ENCODE results near the gene RSPH10B2.
"Not testable (repeated sequence)": the region's sequence is repeated elsewhere in the genome, so short reads cannot be mapped to it uniquely, and the experiment has no call there.

Gene RSPH10B2

DNA sequence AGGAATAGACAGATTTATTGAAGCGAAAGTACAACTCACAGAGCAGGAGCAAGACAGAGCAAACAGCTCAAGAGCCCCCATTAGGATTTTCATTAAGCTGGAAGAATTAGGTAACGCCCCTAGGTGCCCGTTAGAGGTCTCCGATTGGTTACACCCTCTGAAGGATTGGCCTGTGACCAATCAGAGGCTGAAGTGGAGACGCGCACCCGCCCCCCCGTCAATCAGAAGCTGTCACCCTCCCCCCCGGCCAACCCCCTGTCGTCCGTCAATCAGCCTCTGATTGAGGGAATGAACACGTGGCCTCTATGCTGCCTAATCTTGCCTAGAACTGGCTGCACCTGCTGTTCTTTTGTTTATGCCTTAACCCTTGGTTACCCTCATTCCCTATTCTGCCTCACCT lies 73.3 kb downstream of the RSPH10B2 start:
- H3K36me3 ChIP-seq (ENCODE audit: insufficient read depth, low read length); H3K4me3 ChIP-seq (ENCODE audit: low read length); H3K9me3 ChIP-seq (replicated peaks; ENCODE audit: low read length); H3K27me3 ChIP-seq (ENCODE audit: control insufficient read depth, insufficient read depth, low read length); H3K4me1 ChIP-seq (ENCODE audit: control insufficient read depth, insufficient read depth, low read length); H3K4me2 ChIP-seq (ENCODE audit: low read length); H3K9ac ChIP-seq (ENCODE audit: low read depth, low read length): not testable (repeated sequence)

DNA sequence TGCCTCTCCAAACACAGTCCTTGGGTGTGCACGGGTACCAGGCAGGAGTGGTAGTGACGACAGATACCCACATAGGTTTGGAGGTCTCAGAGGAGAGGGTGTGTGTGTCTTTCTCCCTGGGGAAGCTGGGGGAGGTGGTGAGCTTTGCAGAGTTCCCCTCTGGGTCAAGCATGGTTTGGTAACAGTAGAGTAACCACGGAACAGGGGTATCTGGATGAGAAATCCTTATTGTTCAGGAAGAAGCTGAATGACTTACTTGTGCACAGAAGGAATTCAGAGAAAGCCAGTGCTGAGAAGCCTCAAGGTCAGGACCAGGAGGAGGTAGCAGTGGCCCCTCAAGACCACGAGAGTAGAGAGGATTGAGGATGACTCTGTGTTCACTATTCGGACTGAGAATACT lies 75.7 kb downstream of the RSPH10B2 start:
- not testable (repeated sequence) for H3K27me3 ChIP-seq (ENCODE audit: control insufficient read depth, insufficient read depth, low read length); H3K9me3 ChIP-seq (replicated peaks; ENCODE audit: low read length); H3K4me1 ChIP-seq (ENCODE audit: control insufficient read depth, insufficient read depth, low read length); H3K9ac ChIP-seq (ENCODE audit: low read depth, low read length); H3K36me3 ChIP-seq (ENCODE audit: insufficient read depth, low read length); H3K4me2 ChIP-seq (ENCODE audit: low read length); H3K4me3 ChIP-seq (ENCODE audit: low read length)

DNA sequence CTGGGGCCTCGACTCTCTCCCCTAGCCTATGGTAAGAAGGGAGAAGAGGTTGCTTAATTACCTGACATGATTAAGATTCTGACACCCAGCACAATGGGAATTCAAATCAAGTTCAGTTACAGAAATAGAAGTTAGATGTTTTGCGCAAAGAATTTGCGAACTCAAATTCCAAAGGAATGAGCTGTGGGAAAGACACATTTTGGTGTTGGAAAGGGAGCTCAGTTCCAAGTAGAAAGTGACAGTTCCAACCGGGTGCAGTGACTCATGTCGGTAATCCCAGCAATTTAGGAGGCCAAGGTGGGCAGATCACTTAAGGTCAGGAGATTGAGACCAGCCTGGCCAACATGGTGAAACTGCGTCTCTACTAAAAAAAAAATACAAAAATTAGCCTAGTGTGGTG lies 76.1 kb downstream of the RSPH10B2 start:
- not testable (repeated sequence) for H3K4me3 ChIP-seq (ENCODE audit: low read length); H3K4me2 ChIP-seq (ENCODE audit: low read length); H3K36me3 ChIP-seq (ENCODE audit: insufficient read depth, low read length); H3K9ac ChIP-seq (ENCODE audit: low read depth, low read length); H3K9me3 ChIP-seq (replicated peaks; ENCODE audit: low read length); H3K27me3 ChIP-seq (ENCODE audit: control insufficient read depth, insufficient read depth, low read length); H3K4me1 ChIP-seq (ENCODE audit: control insufficient read depth, insufficient read depth, low read length)

DNA sequence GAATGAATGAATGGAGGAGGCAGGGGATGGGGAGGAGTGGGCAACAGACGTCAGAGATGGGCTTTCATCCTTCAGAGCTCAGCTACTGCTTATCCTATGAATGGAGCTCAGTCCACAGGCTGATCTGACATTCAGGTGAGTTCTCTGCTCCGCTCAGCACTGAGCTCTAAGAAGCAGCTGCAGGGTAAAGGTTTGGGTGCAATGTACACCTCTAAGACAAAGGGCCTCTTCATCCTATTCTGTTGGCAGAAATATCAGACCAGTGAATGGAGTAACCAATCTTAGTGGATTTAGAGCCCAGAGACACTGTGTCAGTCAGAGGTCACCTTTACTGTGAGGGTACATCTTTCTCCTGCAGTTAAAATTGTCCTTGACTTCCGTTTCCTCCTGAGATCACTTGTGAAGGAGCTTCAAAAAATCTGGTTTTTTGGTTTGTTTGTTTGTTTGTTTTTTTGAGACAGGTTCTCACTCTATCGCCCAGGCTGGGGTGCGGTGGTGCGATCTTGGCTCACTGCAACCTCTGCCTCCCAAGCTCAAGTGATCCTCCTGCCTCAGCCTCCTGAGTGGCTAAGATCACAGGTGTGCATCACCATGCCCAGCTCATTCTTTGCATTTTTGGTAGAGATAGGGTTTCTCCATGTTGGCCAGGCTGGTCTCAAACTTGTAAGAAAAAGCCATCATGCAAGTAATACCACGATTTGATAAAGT lies 77.3 kb downstream of the RSPH10B2 start:
- Histone ChIP-seq H3K36me3 (ENCODE audit: insufficient read depth, low read length) (no peaks in the 10 kb centered on the region), H3K27me3 (ENCODE audit: control insufficient read depth, insufficient read depth, low read length) (peaks cover 4% of the 10 kb centered on the region), H3K9me3 (replicated peaks; ENCODE audit: low read length) (no peaks in the 10 kb centered on the region), H3K9ac (ENCODE audit: low read depth, low read length) (no peak overlapping the region), H3K4me2 (ENCODE audit: low read length) (no peak overlapping the region), H3K4me3 (ENCODE audit: low read length) (no peak overlapping the region), H3K4me1 (ENCODE audit: control insufficient read depth, insufficient read depth, low read length) (no peaks in the 10 kb centered on the region)

GRCh38 chr7:6833636-6834035 lies 79.7 kb downstream of the RSPH10B2 start:
- H3K9ac ChIP-seq (ENCODE audit: low read depth, low read length), result no peak overlapping the region
- no peaks in the 10 kb centered on the region for H3K4me1 ChIP-seq (ENCODE audit: control insufficient read depth, insufficient read depth, low read length)
- H3K36me3 ChIP-seq (ENCODE audit: insufficient read depth, low read length), result no peaks in the 10 kb centered on the region
- H3K9me3 ChIP-seq (replicated peaks; ENCODE audit: low read length), result no peaks in the 10 kb centered on the region
- H3K4me2 ChIP-seq (ENCODE audit: low read length), result no peak overlapping the region
- peaks cover 4% of the 10 kb centered on the region for H3K27me3 ChIP-seq (ENCODE audit: control insufficient read depth, insufficient read depth, low read length)
- no peak overlapping the region for H3K4me3 ChIP-seq (ENCODE audit: low read length)

DNA sequence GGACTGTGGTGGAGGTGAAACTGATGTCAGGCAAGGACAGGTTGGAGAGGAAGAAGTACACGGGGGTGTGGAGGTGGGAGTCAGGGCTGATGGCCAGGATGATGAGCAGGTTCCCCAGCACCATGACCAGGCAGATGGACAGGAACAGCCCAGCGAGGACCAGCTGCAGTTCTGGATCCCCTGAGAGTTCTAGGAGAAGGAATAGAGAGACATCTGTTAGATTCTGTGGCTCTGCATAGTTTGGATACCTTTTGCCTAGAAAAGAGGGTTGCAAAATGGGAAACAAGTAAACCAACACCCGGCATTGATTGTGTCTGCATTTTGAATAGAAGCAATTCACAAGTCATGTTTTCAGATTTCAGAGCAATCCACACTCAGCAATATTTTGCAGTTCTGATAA lies 81.6 kb downstream of the RSPH10B2 start:
- H3K27me3 ChIP-seq (ENCODE audit: control insufficient read depth, insufficient read depth, low read length); H3K36me3 ChIP-seq (ENCODE audit: insufficient read depth, low read length); H3K9me3 ChIP-seq (replicated peaks; ENCODE audit: low read length); H3K4me3 ChIP-seq (ENCODE audit: low read length); H3K4me2 ChIP-seq (ENCODE audit: low read length); H3K4me1 ChIP-seq (ENCODE audit: control insufficient read depth, insufficient read depth, low read length); H3K9ac ChIP-seq (ENCODE audit: low read depth, low read length): not testable (repeated sequence)

DNA sequence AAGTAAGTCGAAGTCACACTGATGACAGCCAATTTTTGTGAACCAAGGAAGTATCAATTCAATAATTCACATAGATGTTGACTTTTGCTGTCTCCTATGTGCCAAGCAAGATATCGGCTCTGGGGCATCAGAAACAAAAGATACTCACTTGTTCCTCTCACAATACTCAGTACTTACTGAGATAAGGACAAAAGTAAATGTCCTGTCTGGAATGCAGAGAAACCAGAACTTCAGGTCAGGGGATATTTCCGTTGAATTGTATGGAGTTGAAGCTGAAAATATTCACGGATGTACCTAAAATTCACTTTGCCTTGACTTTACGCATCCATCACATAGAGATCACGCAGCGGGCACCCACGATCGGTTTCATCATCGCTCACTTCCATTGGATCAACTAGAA lies 83.2 kb downstream of the RSPH10B2 start:
- not testable (repeated sequence) for H3K4me3 ChIP-seq (ENCODE audit: low read length)

GRCh38 chr7:6842278-6842921 lies 88.5 kb downstream of the RSPH10B2 start:
- H3K4me3 ChIP-seq (ENCODE audit: low read length); H3K9ac ChIP-seq (ENCODE audit: low read depth, low read length); H3K4me2 ChIP-seq (ENCODE audit: low read length); H3K4me1 ChIP-seq (ENCODE audit: control insufficient read depth, insufficient read depth, low read length); H3K9me3 ChIP-seq (replicated peaks; ENCODE audit: low read length); H3K36me3 ChIP-seq (ENCODE audit: insufficient read depth, low read length); H3K27me3 ChIP-seq (ENCODE audit: control insufficient read depth, insufficient read depth, low read length): not testable (repeated sequence)

More for the DNA sequence above, 83.2 kb downstream of the RSPH10B2 start:
- H3K4me2 ChIP-seq (ENCODE audit: low read length); H3K27me3 ChIP-seq (ENCODE audit: control insufficient read depth, insufficient read depth, low read length); H3K9me3 ChIP-seq (replicated peaks; ENCODE audit: low read length); H3K36me3 ChIP-seq (ENCODE audit: insufficient read depth, low read length); H3K9ac ChIP-seq (ENCODE audit: low read depth, low read length); H3K4me1 ChIP-seq (ENCODE audit: control insufficient read depth, insufficient read depth, low read length): not testable (repeated sequence)

DNA sequence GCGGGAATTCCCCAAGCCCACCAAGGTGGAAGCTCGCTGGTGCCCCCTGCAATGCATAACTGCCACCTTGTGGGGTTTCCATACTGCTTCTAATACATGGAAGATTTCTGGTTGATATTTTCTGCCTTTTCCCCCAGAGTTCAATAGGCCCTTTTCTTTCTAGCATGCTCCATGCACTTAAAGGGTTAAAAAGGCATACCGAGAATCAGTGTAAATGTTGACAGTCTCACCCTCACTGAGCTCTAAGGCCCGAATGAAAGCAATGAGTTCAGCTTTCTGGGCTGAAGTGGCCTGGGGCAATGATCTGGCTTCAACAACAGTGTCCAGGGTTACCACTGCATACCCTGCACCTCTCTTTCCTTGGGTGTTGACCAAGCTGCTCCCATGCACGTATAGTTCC lies 89.2 kb downstream of the RSPH10B2 start:
- H3K4me1 ChIP-seq (ENCODE audit: control insufficient read depth, insufficient read depth, low read length); H3K4me2 ChIP-seq (ENCODE audit: low read length); H3K9me3 ChIP-seq (replicated peaks; ENCODE audit: low read length); H3K4me3 ChIP-seq (ENCODE audit: low read length); H3K9ac ChIP-seq (ENCODE audit: low read depth, low read length); H3K36me3 ChIP-seq (ENCODE audit: insufficient read depth, low read length); H3K27me3 ChIP-seq (ENCODE audit: control insufficient read depth, insufficient read depth, low read length): not testable (repeated sequence)

DNA sequence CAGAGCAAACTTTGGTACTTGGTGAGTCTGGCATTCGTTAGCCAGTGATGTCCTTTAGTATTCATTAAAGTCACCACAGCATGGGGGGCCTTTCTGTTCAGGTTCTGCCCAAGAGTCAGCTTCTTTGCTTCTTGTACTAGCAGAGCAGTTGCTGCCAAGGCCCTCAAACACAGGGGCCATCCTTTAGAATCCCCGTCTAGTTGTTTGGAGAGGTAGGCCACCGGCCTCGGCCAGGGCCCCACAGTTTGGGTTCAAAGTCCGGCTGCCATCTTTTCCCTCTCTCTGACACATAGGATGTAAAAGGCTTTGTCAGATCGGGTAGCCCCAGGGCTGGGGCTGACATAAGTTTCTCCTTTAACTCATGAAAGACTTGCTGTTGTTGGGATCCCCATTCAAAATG lies 89.8 kb downstream of the RSPH10B2 start:
- H3K4me2 ChIP-seq (ENCODE audit: low read length); H3K36me3 ChIP-seq (ENCODE audit: insufficient read depth, low read length); H3K9ac ChIP-seq (ENCODE audit: low read depth, low read length); H3K9me3 ChIP-seq (replicated peaks; ENCODE audit: low read length); H3K4me1 ChIP-seq (ENCODE audit: control insufficient read depth, insufficient read depth, low read length); H3K4me3 ChIP-seq (ENCODE audit: low read length); H3K27me3 ChIP-seq (ENCODE audit: control insufficient read depth, insufficient read depth, low read length): not testable (repeated sequence)

DNA sequence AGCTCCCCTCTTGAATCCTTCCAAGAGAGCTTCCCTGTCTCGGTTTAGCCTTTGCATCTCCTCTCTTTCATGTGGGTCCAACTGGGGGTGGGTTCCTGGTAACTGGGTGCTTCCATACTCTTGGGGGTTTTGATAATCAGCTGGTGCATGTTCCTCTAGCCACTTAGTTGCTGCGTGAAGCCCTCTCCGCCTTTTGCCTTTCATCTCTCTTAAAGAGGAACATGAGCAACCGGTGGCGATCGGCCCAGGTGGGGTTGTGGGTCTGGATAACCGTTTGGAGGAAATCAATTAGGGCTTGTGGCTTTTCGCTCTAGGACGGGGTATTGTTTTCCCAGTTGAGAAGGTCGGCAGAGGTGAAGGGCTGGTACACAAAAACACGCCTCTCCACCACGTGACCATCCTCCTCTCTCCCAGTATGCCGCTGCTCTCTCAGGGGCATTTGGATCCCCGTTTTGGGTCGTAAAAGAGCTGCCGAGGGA lies 92.1 kb downstream of the RSPH10B2 start:
- H3K9ac ChIP-seq (ENCODE audit: low read depth, low read length); H3K4me1 ChIP-seq (ENCODE audit: control insufficient read depth, insufficient read depth, low read length); H3K9me3 ChIP-seq (replicated peaks; ENCODE audit: low read length); H3K4me3 ChIP-seq (ENCODE audit: low read length); H3K36me3 ChIP-seq (ENCODE audit: insufficient read depth, low read length); H3K27me3 ChIP-seq (ENCODE audit: control insufficient read depth, insufficient read depth, low read length); H3K4me2 ChIP-seq (ENCODE audit: low read length): not testable (repeated sequence)

DNA sequence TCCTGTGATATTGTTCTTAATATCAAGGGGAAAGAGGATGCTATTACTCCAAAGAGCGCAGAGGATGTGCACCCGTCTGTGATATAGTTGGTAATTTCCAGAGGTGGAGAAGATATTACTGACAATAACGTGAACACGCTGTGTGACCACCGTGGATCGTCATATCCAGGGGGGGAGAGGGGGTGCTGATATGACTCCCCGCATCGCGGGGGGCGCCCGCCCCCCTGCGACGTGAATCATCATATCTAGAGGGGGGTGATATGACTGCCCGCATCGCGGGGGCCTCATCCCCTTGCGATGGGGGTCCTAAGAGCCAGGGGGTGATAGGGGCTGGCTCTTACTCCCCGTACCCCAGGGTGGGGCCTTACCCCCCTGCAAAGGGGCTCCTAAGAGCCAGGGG lies 93.8 kb downstream of the RSPH10B2 start:
- H3K4me2 ChIP-seq (ENCODE audit: low read length); H3K4me1 ChIP-seq (ENCODE audit: control insufficient read depth, insufficient read depth, low read length); H3K9me3 ChIP-seq (replicated peaks; ENCODE audit: low read length); H3K9ac ChIP-seq (ENCODE audit: low read depth, low read length); H3K27me3 ChIP-seq (ENCODE audit: control insufficient read depth, insufficient read depth, low read length); H3K36me3 ChIP-seq (ENCODE audit: insufficient read depth, low read length); H3K4me3 ChIP-seq (ENCODE audit: low read length): not testable (repeated sequence)
